HCT116 (cell line): ENCODE data around the gene HIVEP3. TPM values are rescaled to one million over a fixed set of nuclear protein-coding genes. Genes with fewer than 3 reads are reported as not detected.

Source experiments
- ATAC-seq: fragments of 200-7000 bp; cut with Tn5 transposase; 2 replicates; pipeline ENCODE4 v1.9.1; 2020; ENCODE audit warnings: mild to moderate bottlenecking, moderate library complexity
- BruUV-seq: library from RNA; stranded (reverse); fragments of 400-500 nt; replicated peaks from 2 replicates; lab custom pipeline; 2021; lab: Mats Ljungman, UMichigan
- CTCF ChIA-PET: fragments of 300-600 bp; sonication (Branson Sonifier 250); formaldehyde crosslinking; loops from one replicate; lab custom pipeline; 2021; ENCODE audit warnings: antibody characterized with exemption; lab: Charles Lee
- POLR2A ChIA-PET: fragments of 300-600, 350-600 bp; sonication (Branson Sonifier 250); formaldehyde crosslinking; loops from one replicate; lab custom pipeline; 2021; ENCODE audit warnings: antibody characterized with exemption; lab: Charles Lee
- RAD21 ChIA-PET, 2 experiments: fragments of 300-600 bp; sonication (Branson Sonifier 250); formaldehyde crosslinking; loops; one replicate each; lab custom pipeline; 2023; ENCODE audit warnings: low total read pairs in 2 of 2; ENCODE audit not compliant: uncharacterized antibody in 2 of 2, unreplicated experiment in 2 of 2, low non-redundant PET in 1 of 2; lab: Charles Lee
- DNase-seq: peaks from one replicate; pipeline ENCODE4 v3.0.0-alpha.2; 2010; ENCODE audit warnings: low read depth, low spot score
- H2AFZ ChIP-seq: fragments of 200-600 bp; shearing (Covaris generic), sonication (generic); 2 replicates; pipeline ENCODE4 v1.6.1; 2017; ENCODE audit warnings: low read depth, mixed run types, mixed read lengths, antibody characterized with exemption, low read length; ENCODE audit not compliant: poor library complexity, severe bottlenecking
- H3K27ac ChIP-seq: 2 replicates; pipeline ENCODE4 v1.5.1; 2012; ENCODE audit warnings: low read depth, low read length
- H3K27me3 ChIP-seq: fragments of 200-600 bp; sonication (generic); 2 replicates; pipeline ENCODE4 v1.6.1; 2016; ENCODE audit warnings: mixed run types, low read length, mixed read lengths; ENCODE audit not compliant: insufficient read depth
- H3K36me3 ChIP-seq, 2 experiments: fragments of 200-500 bp in 1 of 2; fragments of 200-600 bp in 1 of 2; sonication (Bioruptor generic) in 1 of 2; sonication (generic) in 1 of 2; 2 replicates each; pipeline versions ENCODE4 v1.5.1 to v1.6.1; 2014 to 2016; ENCODE audit warnings: low read length in 2 of 2, inconsistent platforms in 1 of 2, mixed read lengths in 1 of 2, mixed run types in 1 of 2; ENCODE audit not compliant: insufficient read depth in 2 of 2, control insufficient read depth in 1 of 2
- H3K4me1 ChIP-seq, 2 experiments: fragments of 200-600 bp in 1 of 2; sonication (generic) in 1 of 2; 2 replicates each; pipeline versions ENCODE4 v1.5.1 to v1.6.1; 2012 to 2017; ENCODE audit warnings: low read length in 2 of 2, inconsistent platforms in 1 of 2, mild to moderate bottlenecking in 1 of 2, mixed read lengths in 1 of 2, mixed run types in 1 of 2, moderate library complexity in 1 of 2; ENCODE audit not compliant: insufficient read depth in 2 of 2, control insufficient read depth in 1 of 2
- H3K4me2 ChIP-seq: fragments of 200-600 bp; sonication (generic); 2 replicates; pipeline ENCODE4 v1.6.1; 2017; ENCODE audit warnings: mixed run types, low read length, mixed read lengths
- H3K4me3 ChIP-seq, 2 experiments: fragments of 200-600 bp in 1 of 2; sonication (generic) in 1 of 2; replicated peaks in 1 of 2; 2 replicates each; pipeline ENCODE4 v1.5.1; 2011 to 2016; ENCODE audit warnings: low read length in 2 of 2, control low read depth in 1 of 2, low read depth in 1 of 2, mild to moderate bottlenecking in 1 of 2, mixed read lengths in 1 of 2, mixed run types in 1 of 2
- H3K79me2 ChIP-seq: fragments of 200-600 bp; sonication (generic); 2 replicates; pipeline ENCODE4 v1.6.1; 2017; ENCODE audit warnings: mild to moderate bottlenecking, mixed run types, low read length, moderate library complexity, mixed read lengths; ENCODE audit not compliant: insufficient read depth
- H3K9ac ChIP-seq: fragments of 200-600 bp; sonication (generic); 2 replicates; pipeline ENCODE4 v1.6.1; 2016; ENCODE audit warnings: low read length, mixed read lengths
- H3K9me2 ChIP-seq: fragments of 200-600 bp; sonication (generic), shearing (Covaris generic); 2 replicates; pipeline ENCODE4 v1.6.1; 2017; ENCODE audit warnings: mixed run types, mild to moderate bottlenecking, moderate library complexity; ENCODE audit not compliant: insufficient read depth
- H3K9me3 ChIP-seq, 2 experiments: fragments of 200-500 bp in 1 of 2; fragments of 200-600 bp in 1 of 2; sonication (Bioruptor generic) in 1 of 2; sonication (generic) in 1 of 2; 2 replicates each; pipeline ENCODE4 v1.6.1; 2014 to 2017; ENCODE audit warnings: low read length in 2 of 2, mixed read lengths in 2 of 2, inconsistent platforms in 1 of 2, low read depth in 1 of 2, mild to moderate bottlenecking in 1 of 2, mixed run types in 1 of 2, moderate library complexity in 1 of 2; ENCODE audit not compliant: control insufficient read depth in 1 of 2, insufficient read depth in 1 of 2
- H4K20me1 ChIP-seq: fragments of 200-600 bp; sonication (generic), shearing (Covaris generic); 2 replicates; pipeline ENCODE4 v1.6.1; 2017; ENCODE audit warnings: mixed run types, mild to moderate bottlenecking, moderate library complexity; ENCODE audit not compliant: insufficient read depth
- CEBPB ChIP-seq: IDR thresholded peaks from 2 replicates; pipeline ENCODE4 v1.6.1; 2012; ENCODE audit warnings: low read depth
- EGR1 ChIP-seq: IDR thresholded peaks from 2 replicates; pipeline ENCODE4 v1.6.1; 2012; ENCODE audit warnings: low read depth
- FOSL1 ChIP-seq: IDR thresholded peaks from 2 replicates; pipeline ENCODE4 v1.6.1; 2012; ENCODE audit warnings: low read depth
- RAD21 ChIP-seq: IDR thresholded peaks from 2 replicates; pipeline ENCODE4 v1.6.1; 2012; ENCODE audit warnings: low read depth, mild to moderate bottlenecking
- REST ChIP-seq: IDR thresholded peaks from 2 replicates; pipeline ENCODE4 v1.6.1; 2012; ENCODE audit warnings: low read depth
- YY1 ChIP-seq: IDR thresholded peaks from 2 replicates; pipeline ENCODE4 v1.6.1; 2011; ENCODE audit warnings: low read length, low read depth, moderate library complexity, mild to moderate bottlenecking; ENCODE audit not compliant: insufficient replicate concordance; ENCODE audit errors: extremely low read depth
- ZNF274 ChIP-seq: fragments of 200-500 bp; sonication (Bioruptor generic); IDR thresholded peaks from 2 replicates; pipeline ENCODE4 v1.6.1; 2014; ENCODE audit warnings: mild to moderate bottlenecking, low read depth, low read length, inconsistent platforms
- intact Hi-C: fragments of 100-400 bp; cut with micrococcal nuclease; formaldehyde crosslinking; loops from 2 replicates; pipeline ENCODE4 v1.10.0; 2022
- total RNA-seq: library from RNA; stranded (reverse); gene quantifications from one replicate; pipeline ENCODE4 v1.2.1, GENCODE V29; 2021; ENCODE audit not compliant: unreplicated experiment
- TF ChIP-seq, protein P1 (sequence below), 3 experiments: fragments of 200-600 bp in 1 of 3; sonication (generic) in 1 of 3; IDR thresholded peaks in 2 of 3; conservative IDR thresholded peaks in 1 of 3; 2 replicates each; pipeline ENCODE4 v1.5.1; 2012 to 2017; ENCODE audit warnings: low read depth in 2 of 3, low read length in 2 of 3, antibody characterized with exemption in 1 of 3, borderline replicate concordance in 1 of 3, control low read depth in 1 of 3, mild to moderate bottlenecking in 1 of 3, mixed read lengths in 1 of 3, mixed run types in 1 of 3, moderate library complexity in 1 of 3; ENCODE audit not compliant: insufficient read depth in 1 of 3
- TF ChIP-seq, protein P2 (sequence below): IDR thresholded peaks from 2 replicates; pipeline ENCODE4 v1.6.1; 2012
- TF ChIP-seq, protein P3 (sequence below): IDR thresholded peaks from 2 replicates; pipeline ENCODE4 v1.6.1; 2012

HIVEP3 gene
- total RNA-seq, 1 experiment from 2014 or later: 7.1 TPM

GRCh38 chr1:41681331-41682098 lies 237.2 kb downstream of the HIVEP3 start:
- no peaks in the 10 kb centered on the region for H3K9me3 ChIP-seq
- H4K20me1 ChIP-seq: no peaks in the 10 kb centered on the region
- ChIA-PET CTCF (no interaction called here), POLR2A (no interaction called here), RAD21 (no interaction called here)
- ATAC-seq (no peak), DNase-seq (no peak)
- H3K4me2 ChIP-seq: no peak overlapping the region
- H3K27ac ChIP-seq: no peak overlapping the region
- no peaks in the 10 kb centered on the region for H3K9me2 ChIP-seq
- BruUV-seq: no TSS peak
- TF ChIP-seq, protein P1, sequence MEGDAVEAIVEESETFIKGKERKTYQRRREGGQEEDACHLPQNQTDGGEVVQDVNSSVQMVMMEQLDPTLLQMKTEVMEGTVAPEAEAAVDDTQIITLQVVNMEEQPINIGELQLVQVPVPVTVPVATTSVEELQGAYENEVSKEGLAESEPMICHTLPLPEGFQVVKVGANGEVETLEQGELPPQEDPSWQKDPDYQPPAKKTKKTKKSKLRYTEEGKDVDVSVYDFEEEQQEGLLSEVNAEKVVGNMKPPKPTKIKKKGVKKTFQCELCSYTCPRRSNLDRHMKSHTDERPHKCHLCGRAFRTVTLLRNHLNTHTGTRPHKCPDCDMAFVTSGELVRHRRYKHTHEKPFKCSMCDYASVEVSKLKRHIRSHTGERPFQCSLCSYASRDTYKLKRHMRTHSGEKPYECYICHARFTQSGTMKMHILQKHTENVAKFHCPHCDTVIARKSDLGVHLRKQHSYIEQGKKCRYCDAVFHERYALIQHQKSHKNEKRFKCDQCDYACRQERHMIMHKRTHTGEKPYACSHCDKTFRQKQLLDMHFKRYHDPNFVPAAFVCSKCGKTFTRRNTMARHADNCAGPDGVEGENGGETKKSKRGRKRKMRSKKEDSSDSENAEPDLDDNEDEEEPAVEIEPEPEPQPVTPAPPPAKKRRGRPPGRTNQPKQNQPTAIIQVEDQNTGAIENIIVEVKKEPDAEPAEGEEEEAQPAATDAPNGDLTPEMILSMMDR (IDR thresholded peaks at IDR 0.05 in 2 of 3, conservative IDR thresholded peaks at IDR 0.05 in 1 of 3; ENCODE audit: borderline replicate concordance in 1 of 3, insufficient read depth in 1 of 3, low read depth in 2 of 3, low read length in 2 of 3): no peak
- TF ChIP-seq, protein P2, sequence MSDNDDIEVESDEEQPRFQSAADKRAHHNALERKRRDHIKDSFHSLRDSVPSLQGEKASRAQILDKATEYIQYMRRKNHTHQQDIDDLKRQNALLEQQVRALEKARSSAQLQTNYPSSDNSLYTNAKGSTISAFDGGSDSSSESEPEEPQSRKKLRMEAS: no peak
- no peak for TF ChIP-seq YY1
- TF ChIP-seq REST: no peak
- TF ChIP-seq CEBPB: no peak
- TF ChIP-seq FOSL1: no peak
- TF ChIP-seq ZNF274: no peak
- TF ChIP-seq EGR1: no peak
- TF ChIP-seq RAD21: no peak
- TF ChIP-seq, protein P3, sequence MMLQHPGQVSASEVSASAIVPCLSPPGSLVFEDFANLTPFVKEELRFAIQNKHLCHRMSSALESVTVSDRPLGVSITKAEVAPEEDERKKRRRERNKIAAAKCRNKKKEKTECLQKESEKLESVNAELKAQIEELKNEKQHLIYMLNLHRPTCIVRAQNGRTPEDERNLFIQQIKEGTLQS: no peak
- no peak overlapping the region for H3K4me3 ChIP-seq
- H2AFZ ChIP-seq: no peak overlapping the region
- no peaks in the 10 kb centered on the region for H3K27me3 ChIP-seq
- intact Hi-C loops: no loop called here
- no peaks in the 10 kb centered on the region for H3K79me2 ChIP-seq
- peaks cover 11 to 31% of the 10 kb centered on the region in 2 experiments for H3K4me1 ChIP-seq
- H3K36me3 ChIP-seq: no peaks in the 10 kb centered on the region
- no peak overlapping the region for H3K9ac ChIP-seq
